Mammary epithelial cell (primary cell): ENCODE data around the gene SSPN.

ENCODE experiments used
- CTCF ChIP-seq, 2 donors: IDR thresholded peaks in 1 of 2; conservative IDR thresholded peaks in 1 of 2; 2 replicates each; pipeline ENCODE4 v1.5.1; 2011 to 2012; ENCODE audit warnings: inconsistent platforms in 2 of 2, low read length in 2 of 2, mild to moderate bottlenecking in 2 of 2, control low read depth in 1 of 2, low read depth in 1 of 2; ENCODE audit not compliant: insufficient read depth in 1 of 2; ENCODE audit errors: extremely low read depth in 1 of 2
- EZH2 ChIP-seq: IDR thresholded peaks from 2 replicates; pipeline ENCODE4 v1.6.1; 2012; ENCODE audit warnings: low read length, inconsistent platforms, borderline replicate concordance

GRCh38 chr12:26299751-26300150, 104.4 kb downstream of the SSPN start:
- TF ChIP-seq CTCF (conservative IDR thresholded peaks at IDR 0.05 in 1 of 2, IDR thresholded peaks at IDR 0.05 in 1 of 2; ENCODE audit: extremely low read depth in 1 of 2, insufficient read depth in 1 of 2, low read depth in 1 of 2, low read length in 2 of 2), result no peak
- no peak for TF ChIP-seq EZH2
